GM18873 (cell line): ENCODE data around the gene CASP8AP2.
"Not testable (repeated sequence)": the region's sequence is repeated elsewhere in the genome, so short reads cannot be mapped to it uniquely, and the experiment has no call there.

Experiments used
- ATAC-seq: cut with Tn5 transposase; IDR thresholded peaks from one replicate; pipeline ENCODE4 v1.9.1; 2021; ENCODE audit warnings: mild to moderate bottlenecking, moderate library complexity, moderate number of reproducible peaks; ENCODE audit not compliant: unreplicated experiment, low FRiP score

CASP8AP2 gene

DNA sequence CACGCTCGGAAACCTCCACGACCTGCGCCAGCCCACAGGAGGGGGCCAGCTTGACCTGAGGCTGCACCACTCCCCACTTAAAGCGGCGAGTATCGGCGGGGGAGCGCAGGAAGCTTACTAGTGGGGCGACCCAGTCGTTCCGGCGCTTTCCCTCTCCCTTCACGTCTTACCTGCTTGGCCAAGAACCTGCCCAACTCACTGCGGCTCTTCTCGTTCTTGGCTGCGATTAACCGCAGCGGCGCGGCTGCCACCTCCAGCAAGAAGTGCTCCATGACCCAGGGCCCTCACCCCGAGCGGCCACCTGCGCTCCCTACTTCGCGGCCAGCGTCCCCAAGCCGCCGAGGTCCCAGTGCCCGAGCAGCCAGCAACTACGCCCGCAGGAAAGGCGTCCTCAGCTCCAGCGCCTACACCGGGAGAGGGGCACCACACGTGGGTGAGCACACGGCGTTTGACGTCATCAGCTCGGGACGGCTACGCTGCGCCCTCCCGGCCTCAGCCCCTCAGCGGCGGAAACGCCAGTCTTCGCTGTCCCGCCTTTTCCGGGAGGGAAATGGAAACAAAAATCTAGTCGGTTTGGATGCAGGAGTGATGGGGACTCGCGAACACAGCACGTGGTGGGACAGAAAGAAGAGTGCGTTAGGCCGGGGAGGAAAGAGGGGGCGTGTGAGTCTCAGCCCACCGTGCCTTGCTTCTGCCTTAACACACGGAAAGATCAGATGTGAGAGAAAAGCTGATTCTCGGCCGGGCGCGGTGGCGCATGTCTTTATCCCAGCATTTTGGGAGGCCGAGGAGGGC lies 10.1 kb upstream of the CASP8AP2 start, which contains the start of gene MDN1:
TSS of gene MDN1 (minus strand) at position 459 of the 795 bp plus-strand sequence. CDS start at position 272, 187 bp downstream.
- ATAC-seq, result peak; percentile 94

DNA sequence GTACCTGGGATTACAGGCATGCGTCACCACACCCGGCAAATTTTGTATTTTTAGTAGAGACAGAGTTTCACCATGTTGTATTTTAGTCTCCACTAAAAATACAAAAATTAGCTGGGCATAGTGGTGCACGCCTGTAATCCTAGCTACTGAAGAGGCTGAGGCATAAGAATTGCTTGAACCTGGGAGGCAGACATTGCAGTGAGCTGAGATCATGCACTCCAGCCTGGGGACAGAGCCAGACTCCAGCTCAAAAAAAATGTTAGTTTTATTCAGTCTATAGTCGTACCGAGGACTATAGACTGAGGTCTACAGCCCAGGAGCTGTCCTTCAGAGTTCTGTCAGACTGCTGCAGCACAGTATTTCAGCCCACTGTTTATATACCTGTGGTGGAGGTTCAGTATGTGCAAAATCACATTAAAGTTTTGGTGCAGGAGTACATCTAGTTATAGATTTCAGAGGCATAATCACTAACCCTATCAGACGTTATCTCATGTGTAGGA lies 3.6 kb upstream of the CASP8AP2 start:
- ATAC-seq, result no peak

DNA sequence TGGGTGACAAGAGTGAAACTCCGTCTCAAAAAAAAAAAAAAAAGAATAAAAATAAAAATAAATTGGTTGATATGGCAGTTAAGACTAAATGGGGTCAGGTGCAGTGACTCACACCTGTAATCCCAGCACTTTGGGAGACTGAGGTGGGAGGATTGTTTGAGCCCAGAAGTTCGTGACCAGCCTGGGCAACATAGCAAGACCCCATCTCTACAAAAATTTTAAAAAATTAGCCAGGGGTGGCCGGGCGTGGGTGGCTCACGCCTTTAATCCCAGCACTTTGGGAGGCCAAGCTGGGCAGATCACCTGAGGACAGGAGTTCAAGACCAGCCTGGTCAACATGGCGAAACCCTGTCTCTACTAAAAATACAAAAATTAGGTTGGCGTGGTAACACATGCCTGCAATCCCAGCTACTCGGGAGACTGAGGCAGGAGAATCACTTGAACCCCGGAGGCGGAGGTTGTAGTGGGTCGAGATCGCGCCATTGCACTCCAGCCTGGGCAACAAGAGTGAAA lies 1.1 kb upstream of the CASP8AP2 start:
- ATAC-seq, result not testable (repeated sequence)

DNA sequence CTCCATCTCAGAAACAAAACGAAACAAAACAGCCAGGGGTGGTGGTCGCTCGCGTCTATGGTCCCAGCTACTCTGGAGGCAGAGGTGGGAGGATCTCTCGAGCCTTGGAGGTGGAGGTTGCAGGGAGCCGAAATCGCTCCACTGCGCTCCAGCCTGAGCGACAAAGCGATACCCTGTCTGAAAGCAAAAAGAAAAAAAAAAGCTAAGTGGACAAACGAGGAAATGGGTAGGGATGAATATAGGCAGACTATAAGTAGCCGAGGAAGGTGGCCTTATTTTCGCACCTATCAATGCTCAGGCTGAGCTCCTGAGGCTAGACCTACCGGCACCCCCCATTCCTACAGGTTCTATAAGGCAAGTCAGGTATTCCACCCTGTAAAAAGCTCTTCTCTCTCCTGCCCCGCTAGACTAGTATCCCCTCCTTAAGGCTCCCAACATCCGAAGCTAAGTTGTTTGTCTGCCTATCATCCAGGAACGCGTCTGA lies 650 bp upstream of the CASP8AP2 start:
- ATAC-seq, result peak; percentile 27

DNA sequence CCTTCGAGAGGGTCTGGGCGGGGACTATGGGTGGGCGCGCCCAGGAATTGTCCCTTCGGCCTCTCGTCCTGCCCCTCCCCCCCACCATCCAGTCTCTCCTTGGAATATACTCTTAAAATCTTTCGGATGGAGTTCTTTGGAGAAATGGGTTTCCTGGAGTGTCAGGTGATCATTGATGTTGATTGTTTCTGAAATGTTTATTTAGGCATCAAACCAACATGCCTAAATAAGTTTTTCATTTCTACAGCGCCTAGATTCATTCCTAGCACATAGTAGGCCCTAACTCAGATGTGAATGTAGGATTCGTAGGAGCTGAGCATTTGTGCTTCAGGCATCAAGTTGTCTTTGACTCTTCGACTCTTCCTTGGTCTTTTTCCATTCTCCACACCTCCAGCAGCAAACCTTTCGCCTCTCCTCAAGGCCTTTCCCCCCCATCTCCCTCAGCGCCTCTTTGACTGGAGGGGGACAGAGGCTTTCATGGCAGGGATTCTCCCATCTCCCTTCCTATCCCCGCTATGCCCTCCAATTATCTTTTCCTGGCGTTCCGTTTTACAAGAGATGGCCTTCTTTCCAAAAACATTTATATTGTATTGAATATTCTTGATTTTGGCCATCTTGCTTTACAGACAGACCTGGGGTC lies 610 bp downstream of the CASP8AP2 start:
- no peak for ATAC-seq

DNA sequence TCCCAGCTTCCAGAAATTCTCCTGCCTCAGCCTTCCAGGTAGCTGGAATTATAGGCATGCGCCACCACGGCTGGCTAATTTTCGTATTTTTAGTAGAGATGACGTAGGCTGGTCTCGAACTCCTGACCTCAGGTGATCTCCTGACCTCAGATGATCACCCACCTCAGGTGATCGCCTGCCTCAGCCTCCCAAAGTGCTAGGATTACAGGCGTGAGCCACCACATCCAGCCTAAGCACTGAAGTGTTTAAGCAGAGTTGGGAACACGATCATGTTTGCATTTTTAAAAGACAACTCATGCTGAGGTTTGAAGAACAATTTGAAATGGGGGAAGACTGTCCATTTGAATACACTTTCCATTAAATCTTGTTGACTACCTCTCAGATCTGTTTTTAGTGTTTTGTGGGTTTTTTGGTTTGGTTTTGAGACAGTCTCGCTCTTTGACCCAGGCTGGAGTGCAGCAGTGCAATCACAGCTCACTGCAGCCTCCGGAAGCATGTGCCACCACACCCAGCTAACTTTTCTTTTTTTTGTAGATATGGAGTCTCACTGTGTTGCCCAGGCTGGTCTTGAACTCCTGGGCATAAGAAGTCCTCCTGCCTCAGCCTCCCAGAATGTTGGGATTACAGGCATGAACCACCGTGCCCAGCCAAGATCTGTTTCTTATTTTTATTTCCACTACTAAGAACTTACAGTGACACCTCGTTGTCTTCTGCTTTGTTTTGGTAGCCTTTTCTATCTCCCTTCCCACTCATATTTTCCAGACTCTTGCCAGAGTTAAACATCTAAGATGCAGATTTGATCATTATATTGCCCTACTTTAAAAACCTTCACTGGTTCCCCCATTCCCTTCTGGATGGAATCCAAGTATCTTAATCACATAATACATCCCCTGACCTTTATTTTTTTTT lies 5.5 kb downstream of the CASP8AP2 start:
- ATAC-seq, result peak; percentile 98

DNA sequence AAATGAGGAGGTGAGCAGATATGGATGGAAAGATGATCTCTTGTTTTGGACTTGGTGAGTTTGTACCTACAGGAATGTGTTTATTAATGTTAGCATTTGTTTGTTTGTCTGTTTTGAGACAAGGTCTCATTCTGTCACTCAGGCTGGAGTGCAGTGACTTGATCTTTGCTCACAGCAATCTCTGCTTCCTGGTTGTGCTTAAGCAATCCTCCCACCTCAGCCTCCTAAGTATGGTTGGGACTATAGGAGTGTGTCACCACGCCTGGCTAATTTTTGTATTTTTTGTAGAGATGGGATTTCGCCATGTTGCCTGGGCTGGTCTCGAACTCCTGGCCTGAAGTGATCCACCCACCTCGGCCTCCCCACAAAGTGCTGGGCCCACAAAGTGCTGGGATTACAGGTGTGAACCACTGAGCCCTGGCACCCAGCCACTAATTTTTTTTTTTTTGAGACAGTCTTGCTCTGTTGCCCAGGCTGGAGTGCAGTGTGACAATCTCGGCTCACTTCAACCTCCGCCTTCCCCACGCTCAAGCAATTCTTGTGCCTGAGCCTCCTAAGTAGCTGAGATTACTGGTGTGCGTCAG lies 7.1 kb downstream of the CASP8AP2 start:
- ATAC-seq, result no peak

DNA sequence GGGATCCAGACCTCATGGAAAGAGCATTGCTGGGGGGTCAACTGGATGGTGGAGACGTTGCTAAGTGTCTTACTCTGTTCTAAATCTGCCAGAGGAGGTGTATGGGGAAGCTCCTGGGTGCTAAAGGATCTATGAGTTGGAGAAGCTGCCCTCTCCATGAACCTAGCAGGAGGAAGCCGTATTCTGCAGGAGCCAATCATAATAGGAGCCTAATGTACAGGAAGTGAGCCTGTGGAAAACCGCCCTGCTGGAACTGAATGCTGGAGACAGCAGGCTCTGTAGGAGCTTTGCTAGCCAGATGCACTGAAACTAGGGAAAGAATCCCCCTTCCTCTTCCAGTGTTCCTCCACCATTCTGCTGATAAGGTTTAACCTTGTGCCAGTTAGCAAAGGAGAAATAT lies 10.9 kb downstream of the CASP8AP2 start:
- no peak for ATAC-seq

DNA sequence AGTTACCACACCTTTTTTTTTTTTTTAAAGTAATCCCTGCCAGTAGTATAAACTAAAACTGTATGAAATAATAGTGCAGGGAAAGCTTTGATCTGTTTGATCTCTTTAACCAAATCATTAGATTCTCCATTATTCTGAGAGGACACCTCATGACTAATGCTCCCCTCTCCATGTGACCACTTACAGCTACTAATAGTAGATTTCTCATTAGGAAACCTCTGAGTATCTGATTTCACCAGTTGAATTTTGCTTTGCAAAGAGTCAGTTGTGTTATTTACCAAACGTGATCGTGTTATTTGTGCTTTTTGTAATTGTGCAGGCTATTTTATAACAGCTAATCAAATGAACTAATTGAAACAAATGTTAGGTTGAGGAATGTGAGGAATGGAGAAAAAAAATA lies 12.5 kb downstream of the CASP8AP2 start:
- no peak for ATAC-seq

DNA sequence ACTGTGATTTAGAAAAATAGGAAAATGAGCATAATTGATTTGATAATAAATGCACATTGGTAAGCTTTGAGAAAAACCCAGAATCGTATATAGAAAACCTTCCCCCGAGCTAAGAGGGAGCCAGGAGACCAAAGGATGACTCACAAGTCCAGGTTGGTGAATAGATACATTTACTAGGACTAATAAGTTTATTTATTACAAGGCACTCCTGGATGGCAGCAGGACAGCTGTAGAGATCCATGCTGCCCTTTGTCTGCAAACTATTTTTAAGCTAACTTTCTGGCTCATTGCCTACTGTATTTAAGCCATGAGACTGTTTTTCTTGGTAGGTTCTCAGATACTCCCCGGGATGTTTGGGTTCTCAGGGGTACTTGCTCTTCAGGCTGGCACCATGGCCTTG lies 13.4 kb downstream of the CASP8AP2 start:
- ATAC-seq, result no peak

DNA sequence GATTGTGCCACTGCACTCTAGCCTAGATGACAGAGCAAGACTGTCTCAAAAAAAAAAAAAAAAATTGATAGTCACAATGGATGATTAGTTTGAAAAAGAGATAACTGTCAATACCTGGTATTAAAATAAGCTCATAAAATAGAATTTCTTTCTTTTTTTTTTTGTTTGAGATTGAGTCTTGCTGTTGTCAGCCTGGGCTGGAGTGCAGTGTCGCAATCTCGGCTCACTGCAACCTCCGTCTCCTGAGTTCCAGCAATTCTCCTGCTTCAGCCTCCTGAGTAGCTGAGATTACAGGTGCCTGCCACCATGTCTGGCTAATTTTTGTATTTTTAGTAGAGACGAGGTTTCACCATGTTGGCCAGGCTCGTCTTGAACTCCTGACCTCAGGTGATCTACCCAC lies 17.8 kb downstream of the CASP8AP2 start:
- ATAC-seq, result not testable (repeated sequence)

DNA sequence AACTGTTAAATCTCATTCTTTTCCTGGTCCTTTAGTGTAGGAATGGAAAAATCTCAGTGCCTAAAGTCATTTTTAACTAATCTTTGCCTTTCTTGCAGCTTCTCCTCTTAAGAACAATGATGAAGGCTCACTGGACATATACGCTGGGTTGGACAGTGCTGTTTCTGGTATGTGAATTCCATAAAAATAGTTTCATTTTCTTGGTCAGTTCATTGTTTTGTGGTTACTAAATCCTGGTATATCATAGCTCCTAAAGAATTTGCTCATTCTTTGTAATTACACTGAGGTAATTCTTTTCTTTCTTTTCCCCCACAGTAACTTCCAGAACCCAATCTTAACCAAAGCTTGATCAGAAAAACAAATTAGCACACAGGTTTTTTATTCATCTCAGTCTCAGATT lies 23.4 kb downstream of the CASP8AP2 start:
- no peak for ATAC-seq

DNA sequence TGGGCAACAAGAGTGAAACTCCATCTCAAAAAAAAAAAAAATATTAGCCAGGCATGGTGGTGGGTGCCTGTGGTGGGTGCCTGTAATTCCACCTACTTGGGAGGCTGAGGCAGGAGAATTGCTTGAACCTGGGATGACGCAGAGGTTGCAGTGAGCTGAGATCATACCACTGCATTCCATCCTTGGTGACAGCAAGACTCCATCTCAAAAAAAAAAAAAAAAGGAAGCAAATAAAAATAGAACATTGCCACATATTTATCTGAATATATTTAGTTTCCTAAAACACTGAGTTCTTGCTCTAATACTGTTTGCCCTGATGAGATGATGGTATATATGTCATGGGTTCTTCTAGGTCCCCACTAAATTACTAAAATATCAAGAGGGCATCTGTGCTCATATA lies 28.4 kb downstream of the CASP8AP2 start:
- no peak for ATAC-seq

DNA sequence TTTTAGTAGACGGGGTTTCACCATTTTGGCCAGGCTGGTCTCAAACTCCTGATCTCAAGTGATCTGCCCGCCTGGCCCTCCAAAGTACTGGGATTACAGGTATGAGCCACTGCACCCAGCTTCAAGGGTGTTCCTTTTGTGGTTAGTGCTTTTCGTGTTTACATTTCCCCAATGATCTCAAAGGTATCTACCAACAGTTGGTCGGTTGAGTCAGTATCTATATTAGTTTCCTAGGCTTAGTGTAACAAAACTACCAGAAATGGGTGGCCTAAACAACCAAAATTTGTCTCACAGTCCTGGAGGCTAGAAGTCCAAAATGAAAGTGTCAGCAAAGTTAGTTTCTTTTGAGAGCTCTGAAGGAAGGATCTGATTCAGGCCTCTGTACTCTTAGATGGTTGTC lies 30.1 kb downstream of the CASP8AP2 start:
- ATAC-seq, result no peak

DNA sequence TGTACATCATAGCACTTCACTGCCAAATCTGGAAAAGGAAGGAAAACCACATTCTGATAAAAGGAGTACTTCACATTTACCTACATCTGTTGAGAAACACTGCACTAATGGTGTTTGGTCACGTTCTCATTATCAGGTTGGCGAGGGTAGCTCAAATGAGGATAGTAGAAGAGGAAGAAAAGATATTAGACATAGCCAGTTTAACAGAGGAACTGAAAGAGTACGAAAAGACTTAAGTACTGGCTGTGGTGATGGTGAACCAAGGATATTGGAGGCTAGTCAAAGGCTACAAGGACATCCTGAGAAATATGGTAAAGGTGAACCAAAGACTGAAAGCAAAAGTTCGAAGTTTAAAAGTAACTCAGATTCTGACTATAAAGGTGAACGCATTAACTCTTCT lies 32.6 kb downstream of the CASP8AP2 start:
- ATAC-seq, result no peak

DNA sequence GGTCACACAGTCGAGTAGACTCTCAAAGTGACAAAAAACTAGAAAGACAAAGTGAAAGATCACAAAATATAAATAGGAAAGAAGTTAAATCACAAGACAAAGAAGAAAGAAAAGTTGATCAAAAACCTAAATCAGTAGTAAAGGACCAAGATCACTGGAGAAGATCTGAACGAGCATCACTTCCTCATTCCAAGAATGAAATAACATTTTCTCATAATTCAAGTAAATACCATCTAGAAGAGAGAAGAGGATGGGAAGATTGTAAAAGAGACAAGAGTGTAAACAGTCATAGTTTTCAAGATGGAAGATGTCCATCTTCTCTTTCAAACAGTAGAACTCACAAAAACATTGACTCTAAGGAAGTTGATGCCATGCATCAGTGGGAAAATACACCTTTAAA lies 33.0 kb downstream of the CASP8AP2 start:
- no peak for ATAC-seq

DNA sequence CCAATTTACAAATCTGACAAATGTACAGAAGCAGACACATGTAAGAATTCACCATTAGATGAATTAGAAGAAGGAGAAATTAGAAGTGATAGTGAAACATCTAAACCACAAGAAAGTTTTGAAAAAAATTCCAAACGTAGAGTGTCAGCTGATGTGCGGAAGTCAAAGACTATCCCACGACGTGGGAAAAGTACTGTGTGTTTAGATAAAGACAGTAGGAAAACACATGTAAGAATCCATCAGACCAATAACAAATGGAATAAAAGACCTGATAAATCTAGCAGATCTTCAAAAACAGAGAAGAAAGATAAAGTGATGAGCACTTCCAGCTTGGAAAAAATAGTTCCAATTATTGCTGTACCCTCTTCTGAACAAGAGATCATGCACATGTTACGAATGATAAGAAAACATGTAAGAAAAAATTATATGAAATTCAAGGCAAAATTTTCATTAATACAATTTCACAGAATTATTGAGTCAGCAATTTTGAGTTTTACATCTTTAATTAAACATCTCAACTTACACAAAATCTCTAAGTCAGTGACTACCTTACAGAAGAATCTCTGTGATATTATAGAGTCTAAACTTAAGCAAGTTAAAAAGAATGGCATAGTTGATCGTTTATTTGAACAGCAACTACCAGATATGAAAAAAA lies 36.5 kb downstream of the CASP8AP2 start:
- no peak for ATAC-seq

DNA sequence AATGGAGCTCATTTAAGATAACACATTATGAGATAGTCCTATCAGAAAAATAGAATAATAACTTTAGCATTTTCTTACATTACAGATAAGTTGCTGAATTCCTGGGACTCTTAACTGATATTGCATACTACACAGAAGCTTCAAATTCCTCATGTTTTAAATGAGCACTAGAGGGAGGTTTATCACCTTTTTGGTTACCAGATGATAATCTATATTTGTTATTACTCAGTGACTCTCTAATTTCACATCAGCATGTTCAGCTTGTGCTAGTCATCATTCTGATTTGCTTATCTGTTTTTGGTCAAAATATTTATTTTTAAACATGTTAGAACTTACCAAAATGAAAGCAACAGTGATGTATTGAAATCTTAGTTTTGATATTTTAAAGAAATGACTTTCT lies 44.0 kb downstream of the CASP8AP2 start:
- ATAC-seq, result no peak

DNA sequence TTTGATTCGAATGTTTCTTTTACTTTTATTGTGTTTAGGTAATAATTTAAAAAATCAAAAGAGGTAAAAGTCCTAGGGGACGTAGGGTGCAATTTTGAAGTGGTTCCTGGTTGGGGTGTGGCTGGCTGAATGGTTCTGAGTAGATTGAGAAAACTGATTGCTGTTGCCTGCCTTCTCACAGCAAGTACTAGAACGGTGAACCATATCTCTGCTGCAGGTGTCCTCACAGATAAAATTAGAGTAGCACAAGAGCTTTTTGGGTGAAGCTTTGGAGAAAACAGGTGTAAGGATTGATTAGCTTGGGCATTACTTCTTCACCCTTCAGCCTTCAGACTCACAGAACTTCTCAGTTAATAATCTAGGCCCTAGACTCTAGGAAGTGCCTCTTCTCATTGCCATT lies 44.8 kb downstream of the CASP8AP2 start:
- ATAC-seq, result no peak
